OCI-LY1 (cell line): ENCODE measurements around the gene KCNT1.

Experiments used
- H2AFZ ChIP-seq: fragments of 200-600 bp; sonication (generic), shearing (Covaris generic); 2 replicates; pipeline ENCODE4 v1.6.0; 2014; ENCODE audit warnings: antibody characterized with exemption, mild to moderate bottlenecking, low read length
- H3F3A ChIP-seq: fragments of 200-600 bp; sonication (generic), shearing (Covaris generic); 2 replicates; pipeline ENCODE4 v1.6.0; 2014; ENCODE audit warnings: mild to moderate bottlenecking, antibody characterized with exemption, low read length, moderate library complexity; ENCODE audit not compliant: insufficient read depth
- H3K27ac ChIP-seq: fragments of 200-600 bp; sonication (generic); 2 replicates; pipeline ENCODE4 v1.5.1; 2014; ENCODE audit warnings: low read length, mixed run types, mild to moderate bottlenecking, low read depth; ENCODE audit not compliant: poor library complexity, severe bottlenecking
- H3K27me3 ChIP-seq: fragments of 200-600 bp; sonication (generic); 2 replicates; pipeline ENCODE4 v1.6.0; 2014; ENCODE audit warnings: antibody characterized with exemption, mild to moderate bottlenecking, low read length, moderate library complexity; ENCODE audit not compliant: insufficient read depth
- H3K36me3 ChIP-seq: fragments of 200-600 bp; sonication (generic); 2 replicates; pipeline ENCODE4 v1.6.1; 2014; ENCODE audit warnings: mild to moderate bottlenecking, antibody characterized with exemption, low read length, moderate library complexity, mixed read lengths; ENCODE audit not compliant: insufficient read depth
- H3K4me1 ChIP-seq: fragments of 200-600 bp; sonication (generic); 2 replicates; pipeline ENCODE4 v1.5.1; 2014; ENCODE audit warnings: mild to moderate bottlenecking, low read length, moderate library complexity; ENCODE audit not compliant: insufficient read depth, severe bottlenecking
- H3K4me2 ChIP-seq: fragments of 200-600 bp; sonication (generic), shearing (Covaris generic); 2 replicates; pipeline ENCODE4 v1.6.1; 2014; ENCODE audit warnings: low read length
- H3K4me3 ChIP-seq: fragments of 200-600 bp; sonication (generic); 2 replicates; pipeline ENCODE4 v1.5.1; 2014; ENCODE audit warnings: low read length, low read depth, mild to moderate bottlenecking, mixed read lengths; ENCODE audit not compliant: poor library complexity, severe bottlenecking
- H3K79me2 ChIP-seq: fragments of 200-600 bp; shearing (Covaris generic); 2 replicates; pipeline ENCODE4 v1.6.1; 2016; ENCODE audit warnings: mixed run types, low read length, mixed read lengths; ENCODE audit not compliant: insufficient read depth
- H3K9ac ChIP-seq: fragments of 200-600 bp; sonication (generic), shearing (Covaris generic); 2 replicates; pipeline ENCODE4 v1.6.1; 2014; ENCODE audit warnings: mild to moderate bottlenecking, low read length, mixed read lengths
- H3K9me2 ChIP-seq: fragments of 200-600 bp; sonication (generic), shearing (Covaris generic); 2 replicates; pipeline ENCODE4 v1.6.1; 2014; ENCODE audit warnings: low read depth, mild to moderate bottlenecking, low read length, mixed read lengths
- H3K9me3 ChIP-seq: fragments of 200-600 bp; shearing (Covaris generic); 2 replicates; pipeline ENCODE4 v1.6.1; 2014; ENCODE audit warnings: low read length, mixed read lengths
- H4K20me1 ChIP-seq: fragments of 200-600 bp; sonication (generic), shearing (Covaris generic); 2 replicates; pipeline ENCODE4 v1.6.0; 2016; ENCODE audit warnings: mild to moderate bottlenecking, low read length; ENCODE audit not compliant: insufficient read depth
- CTCF ChIP-seq: fragments of 200-600 bp; sonication (generic), shearing (Covaris generic); IDR thresholded peaks from 2 replicates; pipeline ENCODE4 v1.5.1; 2017; ENCODE audit warnings: mild to moderate bottlenecking, antibody characterized with exemption, low read length, moderate library complexity, mixed read lengths
- EZH2 ChIP-seq: fragments of 200-600 bp; sonication (generic), shearing (Covaris generic); IDR thresholded peaks from 2 replicates; pipeline ENCODE4 v1.8.0; 2017; ENCODE audit warnings: borderline replicate concordance, mixed run types, mild to moderate bottlenecking, antibody characterized with exemption, low read length, moderate library complexity, mixed read lengths

The KCNT1 gene

GRCh38 chr9:135810806-135811575 lies 109.0 kb downstream of the KCNT1 start:
- no peaks in the 10 kb centered on the region for H3K27me3 ChIP-seq
- H2AFZ ChIP-seq = no peak overlapping the region
- H3K9me3 ChIP-seq = no peaks in the 10 kb centered on the region
- no peak overlapping the region for H3K4me2 ChIP-seq
- H4K20me1 ChIP-seq = no peaks in the 10 kb centered on the region
- H3F3A ChIP-seq = no peaks in the 10 kb centered on the region
- peaks cover 41% of the 10 kb centered on the region; the same call in 1 of the 2 replicates for H3K36me3 ChIP-seq
- no peaks in the 10 kb centered on the region for H3K79me2 ChIP-seq
- no peak for TF ChIP-seq EZH2
- TF ChIP-seq CTCF = no peak
- H3K4me3 ChIP-seq = no peak overlapping the region
- no peak overlapping the region for H3K27ac ChIP-seq
- H3K9me2 ChIP-seq = no peaks in the 10 kb centered on the region
- no peak overlapping the region for H3K9ac ChIP-seq
- H3K4me1 ChIP-seq = no peaks in the 10 kb centered on the region

GRCh38 chr9:135811801-135812200 lies 109.8 kb downstream of the KCNT1 start:
- Histone ChIP-seq H3K27me3 (no peaks in the 10 kb centered on the region), H2AFZ (no peak overlapping the region), H3K36me3 (peaks cover 44% of the 10 kb centered on the region; the same call in 1 of the 2 replicates), H3F3A (no peaks in the 10 kb centered on the region), H3K9ac (no peak overlapping the region), H3K9me3 (no peaks in the 10 kb centered on the region), H3K9me2 (no peaks in the 10 kb centered on the region), H3K79me2 (no peaks in the 10 kb centered on the region), H3K4me3 (no peak overlapping the region), H3K4me2 (no peak overlapping the region), H4K20me1 (no peaks in the 10 kb centered on the region), H3K27ac (no peak overlapping the region), H3K4me1 (no peaks in the 10 kb centered on the region)
- no peak for TF ChIP-seq EZH2
- TF ChIP-seq CTCF = no peak

GRCh38 chr9:135812961-135813360 lies 111.0 kb downstream of the KCNT1 start:
- Histone ChIP-seq H3K27ac (no peak overlapping the region), H3K79me2 (no peaks in the 10 kb centered on the region), H3F3A (no peaks in the 10 kb centered on the region), H3K36me3 (peaks cover 49% of the 10 kb centered on the region), H3K4me1 (no peaks in the 10 kb centered on the region), H3K9ac (no peak overlapping the region), H2AFZ (no peak overlapping the region), H3K9me3 (no peaks in the 10 kb centered on the region), H3K4me2 (no peak overlapping the region), H3K9me2 (no peaks in the 10 kb centered on the region), H3K27me3 (no peaks in the 10 kb centered on the region), H3K4me3 (no peak overlapping the region), H4K20me1 (no peaks in the 10 kb centered on the region)
- TF ChIP-seq CTCF (no peak), EZH2 (no peak)
